ENCODE data around the gene ACOT7. TPM values are rescaled to one million over a fixed set of nuclear protein-coding genes. Genes with fewer than 3 reads are reported as not detected.

Gene ACOT7
- total and polyA plus RNA-seq, 10 donors = 10.6 to 31.5 (median 20.3) TPM

GRCh38 chr1:6300342-6301048, 93.1 kb downstream of the ACOT7 start:
- H3K4me3 ChIP-seq = no peak overlapping the region
- intact Hi-C loops (cut with DNase I; ENCODE audit: low total_unique reads) = no loop called here
- 87 to 92% (median 90%) methylated on average over 30 to 32 of the region's 32 CpGs for WGBS, 5 donors
- H3K27me3 ChIP-seq (replicated peaks in 1 of 7) = no peaks in the 10 kb centered on the region
- no peaks in the 10 kb centered on the region for H3K36me3 ChIP-seq
- no peaks in the 10 kb centered on the region for H3K9me3 ChIP-seq
- no peak for TF ChIP-seq POLR2AphosphoS5 (IDR thresholded peaks at IDR 0.05)
- TF ChIP-seq POLR2A (IDR thresholded peaks at IDR 0.05) = no peak
- no peak for TF ChIP-seq CTCF (IDR thresholded peaks at IDR 0.05 in 8 of 11, conservative IDR thresholded peaks at IDR 0.05 in 3 of 11)
- H3K4me1 ChIP-seq = peaks cover 0 to 1% (median 0%) of the 10 kb centered on the region in 6 donors
- no peak overlapping the region for H3K27ac ChIP-seq
- DNase-seq = no peak

GRCh38 chr1:6299557-6300165, 93.9 kb downstream of the ACOT7 start:
- Histone ChIP-seq H3K4me1 (peaks cover 0 to 9% (median 0%) of the 10 kb centered on the region in 6 donors), H3K27ac (no peak overlapping the region), H3K4me3 (no peak overlapping the region), H3K9me3 (no peaks in the 10 kb centered on the region), H3K27me3 (replicated peaks in 1 of 7) (no peaks in the 10 kb centered on the region), H3K36me3 (peaks cover 0 to under 1% (median 0%) of the 10 kb centered on the region in 6 donors)
- no peak for TF ChIP-seq CTCF (IDR thresholded peaks at IDR 0.05 in 8 of 11, conservative IDR thresholded peaks at IDR 0.05 in 3 of 11)
- no peak for TF ChIP-seq POLR2AphosphoS5 (IDR thresholded peaks at IDR 0.05)
- no peak for TF ChIP-seq POLR2A (IDR thresholded peaks at IDR 0.05)
- WGBS, 5 donors = 90 to 97% (median 95%) methylated on average over 13 to 15 of the region's 15 CpGs
- intact Hi-C loops (cut with DNase I; ENCODE audit: low total_unique reads) = no loop called here
- no peak for DNase-seq

- DNase-seq = no peak
- 89 to 96% (median 96%) methylated on average over 5 to 8 of the region's 8 CpGs for WGBS, 5 donors
- intact Hi-C loops (cut with DNase I; ENCODE audit: low total_unique reads) = no loop called here
- no peak overlapping the region for H3K4me3 ChIP-seq
- H3K9me3 ChIP-seq = no peaks in the 10 kb centered on the region
- H3K27ac ChIP-seq = no peak overlapping the region
- no peaks in the 10 kb centered on the region for H3K27me3 ChIP-seq (replicated peaks in 1 of 7)
- H3K36me3 ChIP-seq = peaks cover 0 to 7% (median 0%) of the 10 kb centered on the region in 6 donors
- TF ChIP-seq CTCF (IDR thresholded peaks at IDR 0.05 in 8 of 11, conservative IDR thresholded peaks at IDR 0.05 in 3 of 11) = no peak
- TF ChIP-seq POLR2AphosphoS5 (IDR thresholded peaks at IDR 0.05) = no peak
- TF ChIP-seq POLR2A (IDR thresholded peaks at IDR 0.05) = no peak
- peaks cover 0 to 16% (median 5%) of the 10 kb centered on the region in 6 donors for H3K4me1 ChIP-seq
Measured at GRCh38 chr1:6298940-6299465, 94.6 kb downstream of the ACOT7 start.

GRCh38 chr1:6298530-6298929, 95.0 kb downstream of the ACOT7 start:
- H3K36me3 ChIP-seq = peaks cover 0 to 11% (median 2%) of the 10 kb centered on the region in 6 donors
- no peak overlapping the region for H3K27ac ChIP-seq
- no peak overlapping the region for H3K4me3 ChIP-seq
- peaks cover 0 to 18% (median 5%) of the 10 kb centered on the region in 6 donors for H3K4me1 ChIP-seq
- intact Hi-C loops (cut with DNase I; ENCODE audit: low total_unique reads) = no loop called here
- no peak for TF ChIP-seq POLR2AphosphoS5 (IDR thresholded peaks at IDR 0.05)
- no peak for TF ChIP-seq POLR2A (IDR thresholded peaks at IDR 0.05)
- no peak for TF ChIP-seq CTCF (IDR thresholded peaks at IDR 0.05 in 8 of 11, conservative IDR thresholded peaks at IDR 0.05 in 3 of 11)
- no peaks in the 10 kb centered on the region for H3K27me3 ChIP-seq (replicated peaks in 1 of 7)
- 87 to 99% (median 93%) methylated on average over 8 of the region's 8 CpGs for WGBS, 5 donors
- no peak for DNase-seq
- H3K9me3 ChIP-seq = no peaks in the 10 kb centered on the region
